Posterior cingulate gyrus (tissue), 11 donors: ENCODE data around the gene GCNT2.
"Not testable (repeated sequence)": the region's sequence is repeated elsewhere in the genome, so short reads cannot be mapped to it uniquely, and the experiment has no call there.

Experiments used
- DNase-seq, 10 donors: peaks; one replicate each; pipeline versions ENCODE4 v3.0.0 to v3.0.0-alpha.2; 2020 to 2021; ENCODE audit warnings: mixed read lengths in 3 of 10
- intact Hi-C: fragments of 100-400 bp; cut with DNase I; formaldehyde crosslinking; loops from one replicate; pipeline ENCODE4 v1.15.1; 2023

The GCNT2 gene

GRCh38 chr6:10597499-10598001 is 76.4 kb downstream of the GCNT2 start:
- intact Hi-C loops: no loop called here
- DNase-seq: no peak

DNA sequence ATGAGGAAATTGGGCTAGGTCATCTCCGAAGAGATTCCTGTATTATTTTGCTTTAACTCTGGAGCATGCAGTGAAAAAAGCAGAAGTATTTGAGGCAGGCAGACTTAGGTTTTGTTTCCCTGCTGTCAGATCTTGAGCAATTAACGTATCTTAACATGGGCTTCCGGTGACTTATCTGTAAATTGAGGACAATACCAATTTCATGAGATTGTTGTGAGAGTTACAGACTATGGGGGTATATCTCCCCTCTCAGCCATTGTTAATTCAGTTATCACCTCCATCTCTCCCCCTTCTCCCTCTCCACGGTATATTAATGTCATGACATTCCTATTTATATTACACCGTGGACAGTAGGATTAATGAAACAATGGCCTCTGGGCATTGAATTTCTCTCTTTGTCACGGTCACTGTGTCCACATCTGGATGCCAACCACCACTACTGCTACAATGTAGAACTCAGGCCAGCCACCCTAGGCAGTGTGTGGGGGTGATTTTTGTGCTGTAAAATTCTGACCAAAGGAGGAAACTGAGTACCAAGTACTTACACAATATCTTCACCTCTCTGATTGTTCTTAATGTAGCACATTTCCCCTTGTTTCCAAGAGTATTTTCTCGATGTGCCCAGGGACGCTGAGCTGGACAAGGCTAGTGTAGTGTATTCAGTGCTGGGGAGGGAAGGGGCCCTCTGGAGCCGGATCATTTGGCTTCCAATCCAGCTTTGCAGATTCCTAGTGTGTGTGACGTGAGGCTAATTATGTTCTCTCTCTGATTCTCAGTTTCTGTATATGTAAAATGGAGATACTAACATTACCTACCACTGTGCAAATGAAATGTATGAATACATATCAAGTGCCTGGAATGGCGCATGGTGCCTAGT is 77.2 kb downstream of the GCNT2 start:
- intact Hi-C loops: no loop called here
- DNase-seq: no peak

- DNase-seq: no peak
- intact Hi-C loops: no loop called here
Measured at GRCh38 chr6:10599046-10599445, 77.9 kb downstream of the GCNT2 start.

DNA sequence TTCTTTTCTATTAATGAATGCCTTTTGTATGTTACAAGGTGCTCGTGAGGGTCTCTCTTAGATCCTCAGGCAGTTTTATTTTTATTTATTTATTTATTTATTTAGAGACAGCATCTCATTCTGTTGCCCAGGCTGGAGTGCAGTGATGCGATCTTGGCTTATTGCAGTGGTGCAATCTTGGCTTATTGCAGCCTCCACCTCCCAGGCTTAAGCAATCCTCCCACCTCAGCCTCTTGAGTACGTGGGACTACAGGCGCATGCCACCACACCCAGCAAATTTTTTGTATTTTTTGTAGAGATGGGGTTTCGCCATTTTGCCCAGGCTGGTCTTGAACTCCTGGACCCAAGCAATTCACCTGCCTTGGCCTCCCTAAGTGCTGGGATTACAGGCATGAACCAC is 79.5 kb downstream of the GCNT2 start:
- DNase-seq, intact Hi-C loops: not testable (repeated sequence)

- no peak for DNase-seq
- intact Hi-C loops: no loop called here
Measured at GRCh38 chr6:10603219-10603618, 82.1 kb downstream of the GCNT2 start.

- DNase-seq: no peak
Measured at GRCh38 chr6:10609038-10609437, 87.9 kb downstream of the GCNT2 start.

GRCh38 chr6:10610289-10610688 is 89.1 kb downstream of the GCNT2 start:
- DNase-seq: no peak
- intact Hi-C loops: no loop called here

More at GRCh38 chr6:10609038-10609437, 87.9 kb downstream of the GCNT2 start:
- intact Hi-C loops: no loop called here

DNA sequence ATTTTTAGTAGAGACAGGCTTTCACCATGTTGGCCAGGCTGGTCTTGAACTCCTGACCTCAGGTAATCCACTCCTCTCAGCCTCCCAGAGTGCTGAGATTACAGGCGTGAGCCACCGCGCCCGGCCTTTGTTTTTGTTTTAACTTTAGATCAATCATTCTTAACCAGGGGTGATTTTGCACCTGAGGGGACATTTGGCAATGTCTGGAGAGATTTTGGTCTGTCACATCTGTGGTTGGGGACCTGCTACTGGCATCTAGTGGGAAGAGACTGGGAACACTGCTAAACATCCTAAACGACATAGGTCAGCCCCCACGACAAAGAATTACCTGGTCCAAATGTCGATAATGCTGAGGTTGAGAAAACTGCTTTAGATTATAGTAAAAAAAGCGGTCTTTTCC is 91.0 kb downstream of the GCNT2 start:
- DNase-seq: no peak
- intact Hi-C loops: no loop called here

- intact Hi-C loops: no loop called here
- DNase-seq: no peak
Measured at GRCh38 chr6:10613077-10613476, 91.9 kb downstream of the GCNT2 start.

- intact Hi-C loops: no loop called here
- no peak for DNase-seq
Measured at GRCh38 chr6:10613723-10614122, 92.6 kb downstream of the GCNT2 start.

GRCh38 chr6:10615675-10616074 is 94.5 kb downstream of the GCNT2 start:
- intact Hi-C loops: no loop called here
- DNase-seq: no peak

- DNase-seq, intact Hi-C loops: not testable (repeated sequence)
Measured at GRCh38 chr6:10616266-10616665, 95.1 kb downstream of the GCNT2 start.

- peak in 1 of 10 donors; percentile 83 for DNase-seq
- intact Hi-C loops: no loop called here
Measured at GRCh38 chr6:10617008-10617696, 96.0 kb downstream of the GCNT2 start.

- intact Hi-C loops: no loop called here
- no peak for DNase-seq
Measured at GRCh38 chr6:10618409-10618808, 97.3 kb downstream of the GCNT2 start.

DNA sequence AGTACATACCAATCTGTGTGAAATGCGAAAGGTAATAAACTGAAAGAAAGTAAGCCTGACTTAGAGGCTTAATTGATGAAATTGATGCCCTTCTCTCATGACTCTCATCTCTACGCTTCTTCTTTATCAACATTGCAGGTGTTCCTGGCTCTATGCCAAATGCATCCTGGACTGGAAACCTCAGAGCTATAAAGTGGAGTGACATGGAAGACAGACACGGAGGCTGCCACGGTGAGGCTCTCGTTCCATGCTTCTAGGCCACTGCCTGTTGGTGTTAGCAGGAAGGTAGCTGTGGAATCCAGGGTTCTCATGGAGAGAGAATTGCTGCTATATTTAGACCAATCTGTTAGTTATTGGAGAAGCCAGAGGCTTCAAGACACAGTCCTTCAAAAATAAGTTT is 100.1 kb downstream of the GCNT2 start:
- DNase-seq: no peak
- intact Hi-C loops: no loop called here

GRCh38 chr6:10621847-10622246 is 100.7 kb downstream of the GCNT2 start:
- DNase-seq: no peak
- intact Hi-C loops: no loop called here

DNA sequence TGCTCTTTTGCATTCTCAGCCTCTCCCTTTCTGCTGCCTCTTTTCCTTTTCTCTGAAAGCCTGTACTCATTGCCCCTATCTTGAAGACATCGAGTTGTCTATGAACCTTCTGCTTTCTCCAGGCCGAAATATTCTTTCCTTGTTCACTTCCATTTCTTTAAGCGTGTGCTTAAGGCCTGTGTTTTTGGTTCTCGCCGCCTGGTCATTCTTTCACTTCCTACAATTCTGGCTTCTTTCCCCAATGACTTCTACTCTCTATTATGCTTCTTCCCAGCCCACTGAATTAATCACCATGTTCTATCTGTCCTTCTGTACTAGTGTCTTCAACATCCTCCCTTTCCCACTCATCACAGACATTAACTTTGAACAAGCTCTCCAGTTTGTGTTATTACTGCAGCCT is 103.7 kb downstream of the GCNT2 start:
- DNase-seq: no peak
- intact Hi-C loops: no loop called here

DNA sequence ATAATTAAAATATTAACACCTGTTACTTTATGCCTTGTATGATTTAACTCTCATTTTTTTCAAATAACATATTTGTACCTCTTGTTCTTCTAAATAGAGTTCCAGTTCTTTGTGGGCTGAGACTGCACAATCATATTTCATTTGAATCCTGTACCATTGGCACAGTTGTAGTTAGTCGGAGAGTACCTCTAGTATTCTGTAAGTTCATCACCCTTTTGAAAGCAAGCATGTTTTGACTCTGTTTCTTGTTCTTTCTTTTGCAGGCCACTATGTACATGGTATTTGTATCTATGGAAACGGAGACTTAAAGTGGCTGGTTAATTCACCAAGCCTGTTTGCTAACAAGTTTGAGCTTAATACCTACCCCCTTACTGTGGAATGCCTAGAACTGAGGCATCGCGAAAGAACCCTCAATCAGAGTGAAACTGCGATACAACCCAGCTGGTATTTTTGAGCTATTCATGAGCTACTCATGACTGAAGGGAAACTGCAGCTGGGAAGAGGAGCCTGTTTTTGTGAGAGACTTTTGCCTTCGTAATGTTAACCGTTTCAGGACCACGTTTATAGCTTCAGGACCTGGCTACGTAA is 105.1 kb downstream of the GCNT2 start:
- intact Hi-C loops: no loop called here
- no peak for DNase-seq

DNA sequence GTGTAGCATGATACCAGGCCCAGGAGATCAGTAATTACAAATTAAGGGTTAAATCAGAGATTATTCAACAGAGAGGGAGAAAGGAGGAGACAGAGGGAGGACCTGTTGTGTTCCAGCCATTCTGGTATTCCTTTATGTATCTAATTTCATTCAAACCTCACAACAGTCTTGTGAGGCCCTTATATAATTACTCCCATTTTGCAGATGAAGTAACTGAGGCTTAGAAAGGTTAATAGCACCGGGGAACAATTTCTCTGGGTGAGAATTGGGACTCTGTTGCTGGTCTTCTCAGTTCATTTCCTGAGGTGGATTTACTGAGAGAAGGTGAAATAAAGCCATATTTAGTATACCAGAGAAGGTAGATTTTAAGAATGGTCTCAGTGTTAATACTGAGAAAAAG is 106.6 kb downstream of the GCNT2 start:
- intact Hi-C loops: no loop called here
- no peak for DNase-seq

DNA sequence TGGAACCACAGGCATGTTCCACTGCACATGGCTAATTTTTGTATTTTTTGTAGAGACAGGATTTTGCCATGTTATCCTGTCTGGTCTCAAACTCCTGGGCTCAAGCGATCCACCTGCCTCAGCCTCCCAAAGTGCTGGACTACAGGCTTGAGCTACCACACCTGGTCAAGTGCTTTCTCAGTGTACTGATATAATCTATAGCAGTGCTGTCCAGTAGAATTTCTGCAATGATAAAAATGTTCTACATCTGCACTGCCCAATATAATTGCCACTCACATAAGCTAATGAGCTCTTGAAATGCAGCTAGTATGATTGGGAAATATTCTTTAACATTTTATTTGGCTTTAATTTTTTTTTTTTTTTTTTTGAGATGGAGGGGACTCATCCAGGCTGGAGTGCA is 109.0 kb downstream of the GCNT2 start:
- no peak for DNase-seq
- intact Hi-C loops: no loop called here

DNA sequence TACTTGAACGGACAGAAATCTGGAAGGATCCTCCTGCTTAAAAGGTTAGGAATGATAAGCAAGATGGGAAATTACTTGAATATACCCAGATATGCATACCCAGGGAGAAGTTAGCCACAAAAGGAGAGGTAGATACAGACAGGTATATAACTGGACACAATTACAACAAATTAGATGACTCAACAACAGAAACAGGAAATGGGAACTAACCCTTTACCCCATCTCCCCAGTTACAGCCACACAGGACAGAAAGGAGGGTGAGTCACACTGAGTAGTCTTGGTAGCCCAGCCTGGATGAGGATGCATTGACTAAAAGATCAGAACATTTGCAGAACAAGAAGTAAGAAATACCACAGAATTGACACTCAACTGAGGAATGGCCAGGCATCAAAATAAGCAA is 112.1 kb downstream of the GCNT2 start:
- intact Hi-C loops: no loop called here
- DNase-seq: no peak
